ENCODE results near the gene HIF3A.

DNA sequence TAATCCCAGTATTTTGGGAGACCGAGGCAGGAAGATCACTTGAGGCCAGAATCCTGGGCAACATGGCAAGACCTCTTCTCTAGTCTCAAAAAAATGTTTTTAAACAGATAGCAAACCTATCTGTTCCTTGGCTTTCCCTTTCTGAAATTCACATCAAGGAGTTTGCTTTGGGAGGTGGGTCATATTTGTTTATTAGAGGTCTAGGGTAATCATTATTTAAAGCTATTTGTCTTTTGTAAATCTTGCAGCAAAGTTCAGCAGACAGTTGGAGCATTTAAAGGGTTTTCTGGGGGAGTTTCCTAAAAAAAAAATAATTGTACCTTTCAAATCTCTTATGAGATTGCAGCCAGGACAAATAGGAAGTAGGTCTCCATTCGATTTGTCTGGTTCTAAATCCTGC, 67.5 kb downstream of the HIF3A start:
- TF ChIP-seq, protein P1, sequence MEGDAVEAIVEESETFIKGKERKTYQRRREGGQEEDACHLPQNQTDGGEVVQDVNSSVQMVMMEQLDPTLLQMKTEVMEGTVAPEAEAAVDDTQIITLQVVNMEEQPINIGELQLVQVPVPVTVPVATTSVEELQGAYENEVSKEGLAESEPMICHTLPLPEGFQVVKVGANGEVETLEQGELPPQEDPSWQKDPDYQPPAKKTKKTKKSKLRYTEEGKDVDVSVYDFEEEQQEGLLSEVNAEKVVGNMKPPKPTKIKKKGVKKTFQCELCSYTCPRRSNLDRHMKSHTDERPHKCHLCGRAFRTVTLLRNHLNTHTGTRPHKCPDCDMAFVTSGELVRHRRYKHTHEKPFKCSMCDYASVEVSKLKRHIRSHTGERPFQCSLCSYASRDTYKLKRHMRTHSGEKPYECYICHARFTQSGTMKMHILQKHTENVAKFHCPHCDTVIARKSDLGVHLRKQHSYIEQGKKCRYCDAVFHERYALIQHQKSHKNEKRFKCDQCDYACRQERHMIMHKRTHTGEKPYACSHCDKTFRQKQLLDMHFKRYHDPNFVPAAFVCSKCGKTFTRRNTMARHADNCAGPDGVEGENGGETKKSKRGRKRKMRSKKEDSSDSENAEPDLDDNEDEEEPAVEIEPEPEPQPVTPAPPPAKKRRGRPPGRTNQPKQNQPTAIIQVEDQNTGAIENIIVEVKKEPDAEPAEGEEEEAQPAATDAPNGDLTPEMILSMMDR (IDR thresholded peaks at IDR 0.05; ENCODE audit: low read length): no peak
- no peak for TF ChIP-seq EZH2 (IDR thresholded peaks at IDR 0.05; ENCODE audit: borderline replicate concordance, low read length)
